ENCODE data around the gene INTS14.
"Not testable (repeated sequence)": the region's sequence is repeated elsewhere in the genome, so short reads cannot be mapped to it uniquely, and the experiment has no call there.

The INTS14 gene

GRCh38 chr15:65631503-65631902 lies 20.6 kb upstream of the INTS14 start:
- no peak for DNase-seq (ENCODE audit: low read depth in 2 of 2)

GRCh38 chr15:65630760-65631159 lies 19.8 kb upstream of the INTS14 start:
- no peak for DNase-seq (ENCODE audit: low read depth in 2 of 2)

GRCh38 chr15:65629548-65629947 lies 18.6 kb upstream of the INTS14 start:
- DNase-seq (ENCODE audit: low read depth in 2 of 2) = no peak

- DNase-seq (ENCODE audit: low read depth in 2 of 2) = no peak
Observed at GRCh38 chr15:65626856-65627255, 15.9 kb upstream of the INTS14 start.

GRCh38 chr15:65623103-65623502 lies 12.2 kb upstream of the INTS14 start:
- DNase-seq (ENCODE audit: low read depth in 2 of 2) = no peak

GRCh38 chr15:65621638-65622037 lies 10.7 kb upstream of the INTS14 start, which contains the start of gene SLC24A1:
Gene SLC24A1, plus strand, starts transcription at chr15:65621938. Its CDS starts 2,143 bp downstream, at chr15:65624081.
- no peak for DNase-seq (ENCODE audit: low read depth in 2 of 2)

- DNase-seq (ENCODE audit: low read depth in 2 of 2) = no peak
Observed at GRCh38 chr15:65620833-65621232, 9.9 kb upstream of the INTS14 start.

GRCh38 chr15:65619626-65620290 lies 8.8 kb upstream of the INTS14 start:
- DNase-seq (ENCODE audit: low read depth in 2 of 2) = no peak

GRCh38 chr15:65618560-65619109 lies 7.7 kb upstream of the INTS14 start:
- no peak for DNase-seq (ENCODE audit: low read depth in 2 of 2)

- not testable (repeated sequence) for DNase-seq (ENCODE audit: low read depth in 2 of 2)
Observed at GRCh38 chr15:65615887-65616286, 5.0 kb upstream of the INTS14 start.

GRCh38 chr15:65612949-65613744 lies 2.2 kb upstream of the INTS14 start:
- no peak for DNase-seq (ENCODE audit: low read depth in 2 of 2)

GRCh38 chr15:65612616-65612946 lies 1.6 kb upstream of the INTS14 start:
- no peak for DNase-seq (ENCODE audit: low read depth in 2 of 2)

- DNase-seq (ENCODE audit: low read depth in 2 of 2) = no peak
Observed at GRCh38 chr15:65611888-65612615, 1.1 kb upstream of the INTS14 start.

GRCh38 chr15:65603559-65603958 lies 7.4 kb downstream of the INTS14 start:
- DNase-seq (ENCODE audit: low read depth in 2 of 2) = no peak

- DNase-seq (ENCODE audit: low read depth in 2 of 2) = no peak
Observed at GRCh38 chr15:65603134-65603533, 7.8 kb downstream of the INTS14 start.

GRCh38 chr15:65599677-65600076 lies 11.3 kb downstream of the INTS14 start:
- no peak for DNase-seq (ENCODE audit: low read depth in 2 of 2)

GRCh38 chr15:65598468-65598867 lies 12.5 kb downstream of the INTS14 start:
- no peak for DNase-seq (ENCODE audit: low read depth in 2 of 2)

- no peak for DNase-seq (ENCODE audit: low read depth in 2 of 2)
Observed at GRCh38 chr15:65595960-65596359, 15.0 kb downstream of the INTS14 start.

- DNase-seq (ENCODE audit: low read depth in 2 of 2) = no peak
Observed at GRCh38 chr15:65587094-65587493, 23.8 kb downstream of the INTS14 start.

- no peak for DNase-seq (ENCODE audit: low read depth in 2 of 2)
Observed at GRCh38 chr15:65584241-65584640, 26.7 kb downstream of the INTS14 start.

- no peak for DNase-seq (ENCODE audit: low read depth in 2 of 2)
Observed at GRCh38 chr15:65583701-65584100, 27.2 kb downstream of the INTS14 start.

- DNase-seq (ENCODE audit: low read depth in 2 of 2) = no peak
Observed at GRCh38 chr15:65580287-65580686, 30.6 kb downstream of the INTS14 start.

Data from activated CD4-positive, alpha-beta T cell treated with anti-CD3 and anti-CD28 coated beads for 24 hours (primary cell).